ENCODE data around the gene SYCE3. TPM values are rescaled to one million over a fixed set of nuclear protein-coding genes. Genes with fewer than 3 reads are reported as not detected.

SYCE3 gene
- total and polyA plus RNA-seq, 9 of the 15 experiments (the other 6 are each of a cell fraction or from before 2014, with no cell fraction given): 0.56 TPM; not detected in 8

DNA sequence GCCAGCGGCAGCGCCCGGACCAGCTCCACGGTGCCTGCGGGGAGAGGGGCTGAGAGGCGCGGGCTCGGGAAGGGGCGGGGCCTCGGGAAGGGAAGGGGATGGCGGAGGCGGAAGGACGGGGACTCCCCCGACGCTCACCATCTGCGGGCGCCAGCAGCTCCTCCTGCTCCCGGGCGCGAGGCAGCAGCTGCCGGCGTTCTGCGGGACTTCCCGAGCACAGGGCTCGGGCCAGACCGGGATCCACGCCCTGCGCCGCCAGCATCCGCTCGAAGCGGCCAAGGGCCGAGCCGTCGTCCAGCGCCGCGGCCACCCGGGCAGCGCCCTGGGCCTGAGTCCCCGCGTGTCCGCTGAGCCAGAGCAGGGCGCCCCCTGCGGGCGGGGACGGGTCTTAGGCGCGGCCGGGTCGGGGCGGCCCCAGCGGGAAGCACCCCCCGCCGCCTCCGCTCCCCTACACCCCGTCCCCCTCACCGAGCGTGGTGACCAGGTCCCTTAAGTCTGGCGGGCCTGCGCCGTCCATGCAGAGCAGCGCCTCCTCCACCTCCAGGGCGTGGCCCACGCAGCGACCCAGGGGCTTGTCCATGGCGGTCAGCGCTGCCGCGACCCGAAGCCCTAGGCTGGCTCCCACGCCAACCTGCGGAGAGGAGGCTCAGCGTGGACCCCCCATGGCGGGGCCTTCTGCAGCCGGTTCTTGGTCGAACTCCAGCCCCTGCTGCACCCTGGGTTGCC, 36.4 kb downstream of the SYCE3 start (continued):
- TF ChIP-seq, protein P1, sequence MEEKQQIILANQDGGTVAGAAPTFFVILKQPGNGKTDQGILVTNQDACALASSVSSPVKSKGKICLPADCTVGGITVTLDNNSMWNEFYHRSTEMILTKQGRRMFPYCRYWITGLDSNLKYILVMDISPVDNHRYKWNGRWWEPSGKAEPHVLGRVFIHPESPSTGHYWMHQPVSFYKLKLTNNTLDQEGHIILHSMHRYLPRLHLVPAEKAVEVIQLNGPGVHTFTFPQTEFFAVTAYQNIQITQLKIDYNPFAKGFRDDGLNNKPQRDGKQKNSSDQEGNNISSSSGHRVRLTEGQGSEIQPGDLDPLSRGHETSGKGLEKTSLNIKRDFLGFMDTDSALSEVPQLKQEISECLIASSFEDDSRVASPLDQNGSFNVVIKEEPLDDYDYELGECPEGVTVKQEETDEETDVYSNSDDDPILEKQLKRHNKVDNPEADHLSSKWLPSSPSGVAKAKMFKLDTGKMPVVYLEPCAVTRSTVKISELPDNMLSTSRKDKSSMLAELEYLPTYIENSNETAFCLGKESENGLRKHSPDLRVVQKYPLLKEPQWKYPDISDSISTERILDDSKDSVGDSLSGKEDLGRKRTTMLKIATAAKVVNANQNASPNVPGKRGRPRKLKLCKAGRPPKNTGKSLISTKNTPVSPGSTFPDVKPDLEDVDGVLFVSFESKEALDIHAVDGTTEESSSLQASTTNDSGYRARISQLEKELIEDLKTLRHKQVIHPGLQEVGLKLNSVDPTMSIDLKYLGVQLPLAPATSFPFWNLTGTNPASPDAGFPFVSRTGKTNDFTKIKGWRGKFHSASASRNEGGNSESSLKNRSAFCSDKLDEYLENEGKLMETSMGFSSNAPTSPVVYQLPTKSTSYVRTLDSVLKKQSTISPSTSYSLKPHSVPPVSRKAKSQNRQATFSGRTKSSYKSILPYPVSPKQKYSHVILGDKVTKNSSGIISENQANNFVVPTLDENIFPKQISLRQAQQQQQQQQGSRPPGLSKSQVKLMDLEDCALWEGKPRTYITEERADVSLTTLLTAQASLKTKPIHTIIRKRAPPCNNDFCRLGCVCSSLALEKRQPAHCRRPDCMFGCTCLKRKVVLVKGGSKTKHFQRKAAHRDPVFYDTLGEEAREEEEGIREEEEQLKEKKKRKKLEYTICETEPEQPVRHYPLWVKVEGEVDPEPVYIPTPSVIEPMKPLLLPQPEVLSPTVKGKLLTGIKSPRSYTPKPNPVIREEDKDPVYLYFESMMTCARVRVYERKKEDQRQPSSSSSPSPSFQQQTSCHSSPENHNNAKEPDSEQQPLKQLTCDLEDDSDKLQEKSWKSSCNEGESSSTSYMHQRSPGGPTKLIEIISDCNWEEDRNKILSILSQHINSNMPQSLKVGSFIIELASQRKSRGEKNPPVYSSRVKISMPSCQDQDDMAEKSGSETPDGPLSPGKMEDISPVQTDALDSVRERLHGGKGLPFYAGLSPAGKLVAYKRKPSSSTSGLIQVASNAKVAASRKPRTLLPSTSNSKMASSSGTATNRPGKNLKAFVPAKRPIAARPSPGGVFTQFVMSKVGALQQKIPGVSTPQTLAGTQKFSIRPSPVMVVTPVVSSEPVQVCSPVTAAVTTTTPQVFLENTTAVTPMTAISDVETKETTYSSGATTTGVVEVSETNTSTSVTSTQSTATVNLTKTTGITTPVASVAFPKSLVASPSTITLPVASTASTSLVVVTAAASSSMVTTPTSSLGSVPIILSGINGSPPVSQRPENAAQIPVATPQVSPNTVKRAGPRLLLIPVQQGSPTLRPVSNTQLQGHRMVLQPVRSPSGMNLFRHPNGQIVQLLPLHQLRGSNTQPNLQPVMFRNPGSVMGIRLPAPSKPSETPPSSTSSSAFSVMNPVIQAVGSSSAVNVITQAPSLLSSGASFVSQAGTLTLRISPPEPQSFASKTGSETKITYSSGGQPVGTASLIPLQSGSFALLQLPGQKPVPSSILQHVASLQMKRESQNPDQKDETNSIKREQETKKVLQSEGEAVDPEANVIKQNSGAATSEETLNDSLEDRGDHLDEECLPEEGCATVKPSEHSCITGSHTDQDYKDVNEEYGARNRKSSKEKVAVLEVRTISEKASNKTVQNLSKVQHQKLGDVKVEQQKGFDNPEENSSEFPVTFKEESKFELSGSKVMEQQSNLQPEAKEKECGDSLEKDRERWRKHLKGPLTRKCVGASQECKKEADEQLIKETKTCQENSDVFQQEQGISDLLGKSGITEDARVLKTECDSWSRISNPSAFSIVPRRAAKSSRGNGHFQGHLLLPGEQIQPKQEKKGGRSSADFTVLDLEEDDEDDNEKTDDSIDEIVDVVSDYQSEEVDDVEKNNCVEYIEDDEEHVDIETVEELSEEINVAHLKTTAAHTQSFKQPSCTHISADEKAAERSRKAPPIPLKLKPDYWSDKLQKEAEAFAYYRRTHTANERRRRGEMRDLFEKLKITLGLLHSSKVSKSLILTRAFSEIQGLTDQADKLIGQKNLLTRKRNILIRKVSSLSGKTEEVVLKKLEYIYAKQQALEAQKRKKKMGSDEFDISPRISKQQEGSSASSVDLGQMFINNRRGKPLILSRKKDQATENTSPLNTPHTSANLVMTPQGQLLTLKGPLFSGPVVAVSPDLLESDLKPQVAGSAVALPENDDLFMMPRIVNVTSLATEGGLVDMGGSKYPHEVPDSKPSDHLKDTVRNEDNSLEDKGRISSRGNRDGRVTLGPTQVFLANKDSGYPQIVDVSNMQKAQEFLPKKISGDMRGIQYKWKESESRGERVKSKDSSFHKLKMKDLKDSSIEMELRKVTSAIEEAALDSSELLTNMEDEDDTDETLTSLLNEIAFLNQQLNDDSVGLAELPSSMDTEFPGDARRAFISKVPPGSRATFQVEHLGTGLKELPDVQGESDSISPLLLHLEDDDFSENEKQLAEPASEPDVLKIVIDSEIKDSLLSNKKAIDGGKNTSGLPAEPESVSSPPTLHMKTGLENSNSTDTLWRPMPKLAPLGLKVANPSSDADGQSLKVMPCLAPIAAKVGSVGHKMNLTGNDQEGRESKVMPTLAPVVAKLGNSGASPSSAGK (IDR thresholded peaks at IDR 0.05): peak; percentile 81
- TF ChIP-seq CHD4 (IDR thresholded peaks at IDR 0.05; ENCODE audit: insufficient read depth, insufficient replicate concordance, low read depth, low read length, poor library complexity, severe bottlenecking) (no peak), ZNF79 (CRISPR knock-in tag; IDR thresholded peaks at IDR 0.05; ENCODE audit: low read depth) (no peak), JUND (IDR thresholded peaks at IDR 0.05; ENCODE audit: borderline replicate concordance, low read depth, low read length) (no peak), JUND (tag; IDR thresholded peaks at IDR 0.05; ENCODE audit: borderline replicate concordance, low read depth, low read length) (no peak), RAD51 (IDR thresholded peaks at IDR 0.05; ENCODE audit: borderline replicate concordance, low read depth) (no peak), SMAD2 (IDR thresholded peaks at IDR 0.05; ENCODE audit: low read depth, low read length) (no peak), DNMT1 (IDR thresholded peaks at IDR 0.05) (no peak)
- TF ChIP-seq, protein P2, sequence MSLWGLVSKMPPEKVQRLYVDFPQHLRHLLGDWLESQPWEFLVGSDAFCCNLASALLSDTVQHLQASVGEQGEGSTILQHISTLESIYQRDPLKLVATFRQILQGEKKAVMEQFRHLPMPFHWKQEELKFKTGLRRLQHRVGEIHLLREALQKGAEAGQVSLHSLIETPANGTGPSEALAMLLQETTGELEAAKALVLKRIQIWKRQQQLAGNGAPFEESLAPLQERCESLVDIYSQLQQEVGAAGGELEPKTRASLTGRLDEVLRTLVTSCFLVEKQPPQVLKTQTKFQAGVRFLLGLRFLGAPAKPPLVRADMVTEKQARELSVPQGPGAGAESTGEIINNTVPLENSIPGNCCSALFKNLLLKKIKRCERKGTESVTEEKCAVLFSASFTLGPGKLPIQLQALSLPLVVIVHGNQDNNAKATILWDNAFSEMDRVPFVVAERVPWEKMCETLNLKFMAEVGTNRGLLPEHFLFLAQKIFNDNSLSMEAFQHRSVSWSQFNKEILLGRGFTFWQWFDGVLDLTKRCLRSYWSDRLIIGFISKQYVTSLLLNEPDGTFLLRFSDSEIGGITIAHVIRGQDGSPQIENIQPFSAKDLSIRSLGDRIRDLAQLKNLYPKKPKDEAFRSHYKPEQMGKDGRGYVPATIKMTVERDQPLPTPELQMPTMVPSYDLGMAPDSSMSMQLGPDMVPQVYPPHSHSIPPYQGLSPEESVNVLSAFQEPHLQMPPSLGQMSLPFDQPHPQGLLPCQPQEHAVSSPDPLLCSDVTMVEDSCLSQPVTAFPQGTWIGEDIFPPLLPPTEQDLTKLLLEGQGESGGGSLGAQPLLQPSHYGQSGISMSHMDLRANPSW (CRISPR knock-in tag; IDR thresholded peaks at IDR 0.05): no peak
- TF ChIP-seq, protein P3, sequence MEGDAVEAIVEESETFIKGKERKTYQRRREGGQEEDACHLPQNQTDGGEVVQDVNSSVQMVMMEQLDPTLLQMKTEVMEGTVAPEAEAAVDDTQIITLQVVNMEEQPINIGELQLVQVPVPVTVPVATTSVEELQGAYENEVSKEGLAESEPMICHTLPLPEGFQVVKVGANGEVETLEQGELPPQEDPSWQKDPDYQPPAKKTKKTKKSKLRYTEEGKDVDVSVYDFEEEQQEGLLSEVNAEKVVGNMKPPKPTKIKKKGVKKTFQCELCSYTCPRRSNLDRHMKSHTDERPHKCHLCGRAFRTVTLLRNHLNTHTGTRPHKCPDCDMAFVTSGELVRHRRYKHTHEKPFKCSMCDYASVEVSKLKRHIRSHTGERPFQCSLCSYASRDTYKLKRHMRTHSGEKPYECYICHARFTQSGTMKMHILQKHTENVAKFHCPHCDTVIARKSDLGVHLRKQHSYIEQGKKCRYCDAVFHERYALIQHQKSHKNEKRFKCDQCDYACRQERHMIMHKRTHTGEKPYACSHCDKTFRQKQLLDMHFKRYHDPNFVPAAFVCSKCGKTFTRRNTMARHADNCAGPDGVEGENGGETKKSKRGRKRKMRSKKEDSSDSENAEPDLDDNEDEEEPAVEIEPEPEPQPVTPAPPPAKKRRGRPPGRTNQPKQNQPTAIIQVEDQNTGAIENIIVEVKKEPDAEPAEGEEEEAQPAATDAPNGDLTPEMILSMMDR (IDR thresholded peaks at IDR 0.05 in 2 of 3, conservative IDR thresholded peaks at IDR 0.05 in 1 of 3; ENCODE audit: insufficient read depth in 2 of 3, low read depth in 1 of 3, low read length in 3 of 3): peak; percentile 42 to 64 (median 52)

All from K562 (cell line).